Measurements from ENCODE around the gene SHISA8.

- TF ChIP-seq CTCF (tag by site-specific recombination; IDR thresholded peaks at IDR 0.05) = no peak
- no peak for TF ChIP-seq PBX3 (CRISPR knock-in tag; IDR thresholded peaks at IDR 0.05)
- no peak for TF ChIP-seq ZBTB49 (tag by site-specific recombination; IDR thresholded peaks at IDR 0.05; ENCODE audit: low read depth)
- no peak for TF ChIP-seq ZNF146 (tag by site-specific recombination; IDR thresholded peaks at IDR 0.05)
- no peak for TF ChIP-seq ZNF629 (tag by site-specific recombination; IDR thresholded peaks at IDR 0.05)
- no peak for TF ChIP-seq ZBTB8A (tag by site-specific recombination; IDR thresholded peaks at IDR 0.05)
- TF ChIP-seq ZNF660 (tag by site-specific recombination; IDR thresholded peaks at IDR 0.05) = no peak
- TF ChIP-seq ZNF561 (tag by site-specific recombination; IDR thresholded peaks at IDR 0.05; ENCODE audit: borderline replicate concordance) = no peak
- TF ChIP-seq ZEB2 (tag by site-specific recombination; IDR thresholded peaks at IDR 0.05) = no peak
Measured at GRCh38 chr22:41927813-41928212, 12.9 kb upstream of the SHISA8 start.

Measured in HEK293 (cell line).